ENCODE measurements around the gene SPIN4. TPM values are rescaled to one million over a fixed set of nuclear protein-coding genes. Genes with fewer than 3 reads are reported as not detected.

The SPIN4 gene
- total and polyA plus RNA-seq, 4 donors = 0.68 to 9.2 (median 1.1) TPM

- Histone ChIP-seq H3K4me1 (ENCODE audit: control insufficient read depth in 4 of 4, insufficient read depth in 4 of 4, low read length in 3 of 4) (no peaks in the 10 kb centered on the region), H3K27me3 (ENCODE audit: control insufficient read depth in 4 of 4, insufficient read depth in 4 of 4, low read length in 3 of 4) (no peaks in the 10 kb centered on the region), H3K4me3 (ENCODE audit: low read depth in 1 of 3, low read length in 3 of 3) (no peak overlapping the region), H3K9me3 (ENCODE audit: control insufficient read depth in 4 of 4, low read length in 3 of 4) (peaks cover 0 to 6% (median 0%) of the 10 kb centered on the region in 4 donors), H3K27ac (ENCODE audit: low read depth in 1 of 2, low read length in 2 of 2) (no peak overlapping the region), H3K9ac (ENCODE audit: low read depth in 1 of 2, low read length in 2 of 2) (no peak overlapping the region), H3K36me3 (ENCODE audit: control insufficient read depth in 4 of 4, insufficient read depth in 3 of 4, low read depth in 1 of 4, low read length in 3 of 4) (no peaks in the 10 kb centered on the region)
- WGBS = 97% methylated on average over 13 of the region's 13 CpGs
- TF ChIP-seq RXRA (IDR thresholded peaks at IDR 0.05) (no peak), NR2F2 (IDR thresholded peaks at IDR 0.05) (no peak), REST (IDR thresholded peaks at IDR 0.05) (no peak), HNF4G (IDR thresholded peaks at IDR 0.05) (no peak), CTCF (IDR thresholded peaks at IDR 0.05; ENCODE audit: low read depth, low read length, missing input control) (no peak), HNF4A (conservative IDR thresholded peaks at IDR 0.05) (no peak), JUND (IDR thresholded peaks at IDR 0.05) (no peak), EGR1 (IDR thresholded peaks at IDR 0.05; ENCODE audit: low read depth in 2 of 2) (no peak), GABPA (IDR thresholded peaks at IDR 0.05 in 1 of 2, conservative IDR thresholded peaks at IDR 0.05 in 1 of 2) (no peak), FOXA1 (IDR thresholded peaks at IDR 0.05) (no peak), ATF3 (IDR thresholded peaks at IDR 0.05) (no peak), SP1 (IDR thresholded peaks at IDR 0.05) (no peak), MAX (IDR thresholded peaks at IDR 0.05) (no peak), FOXA2 (IDR thresholded peaks at IDR 0.05) (no peak), RAD21 (IDR thresholded peaks at IDR 0.05) (no peak), TAF1 (conservative IDR thresholded peaks at IDR 0.05) (no peak)
- DNase-seq (ENCODE audit: low spot score) = no peak
These were observed 51.5 kb downstream of the SPIN4 start for GRCh38 chrX:63299596-63299995.
